ENCODE results near the gene FFAR3. TPM values are rescaled to one million over a fixed set of nuclear protein-coding genes. Genes with fewer than 3 reads are reported as not detected.
"Not testable (repeated sequence)": the region's sequence is repeated elsewhere in the genome, so short reads cannot be mapped to it uniquely, and the experiment has no call there.

The FFAR3 gene
- total RNA-seq, 1 experiment from 2014 or later = not detected

DNA sequence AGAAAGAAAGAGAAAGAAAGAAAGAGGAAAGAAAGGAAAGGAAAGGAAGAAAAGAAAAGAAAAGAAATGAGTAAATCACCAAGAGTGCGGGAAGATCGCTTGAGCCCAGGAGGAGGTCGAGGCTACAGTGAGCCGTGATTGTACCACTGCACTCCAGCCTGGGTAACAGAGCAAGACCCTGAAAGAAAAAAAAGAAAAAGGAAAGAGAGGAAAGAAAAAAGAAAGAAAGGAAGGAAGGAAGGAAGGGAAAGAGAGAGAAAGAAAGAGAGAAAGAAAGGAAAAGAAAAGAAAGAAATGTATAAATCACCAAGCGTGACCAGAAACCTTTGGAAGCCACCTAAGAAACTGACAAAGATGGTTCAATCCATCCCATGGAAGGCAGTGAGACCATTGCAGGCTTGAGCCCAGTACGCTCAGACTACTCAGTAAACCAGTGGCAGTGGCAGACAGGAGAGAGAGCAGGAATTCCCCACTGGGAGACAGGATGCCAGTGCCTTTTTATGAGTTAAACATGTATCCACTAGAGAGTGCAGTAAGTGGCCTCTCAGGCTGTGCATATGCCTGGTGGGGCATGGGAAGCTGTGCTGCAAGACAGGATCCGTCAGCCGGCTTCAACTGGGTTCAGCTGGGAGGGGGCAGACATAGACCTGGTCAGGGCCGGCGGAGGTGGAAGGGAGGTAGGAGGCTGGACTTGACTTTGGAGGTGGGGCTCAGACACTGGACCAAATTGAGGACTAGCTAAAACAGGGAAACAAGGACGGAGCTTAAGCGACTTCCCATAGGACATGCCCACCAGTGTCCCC is 17.4 kb downstream of the FFAR3 start:
- DNase-seq (ENCODE audit: low read depth) = no peak

- no peak for DNase-seq (ENCODE audit: low read depth)
Measured at GRCh38 chr19:35377656-35378055, 19.4 kb downstream of the FFAR3 start.

- DNase-seq (ENCODE audit: low read depth) = no peak
Measured at GRCh38 chr19:35378356-35378755, 20.1 kb downstream of the FFAR3 start.

DNA sequence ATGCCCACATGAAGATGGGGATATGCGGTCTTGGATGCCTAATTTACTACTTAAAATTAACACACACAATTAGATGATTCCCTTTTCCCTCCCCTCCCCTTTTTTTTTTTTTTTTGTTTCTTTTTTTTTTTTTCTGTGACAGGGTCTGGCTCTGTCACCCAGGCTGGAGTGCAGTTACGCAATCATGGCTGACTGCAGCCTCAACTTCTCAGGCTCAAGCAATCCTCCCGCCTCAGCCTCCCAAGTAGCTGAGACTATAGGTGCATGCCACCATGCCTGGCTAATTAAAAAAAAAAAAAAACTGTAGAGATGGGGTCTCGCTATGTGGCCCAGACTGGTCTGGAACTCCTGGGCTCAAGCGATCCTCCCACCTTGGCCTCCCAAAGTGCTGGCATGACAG is 21.3 kb downstream of the FFAR3 start:
- DNase-seq (ENCODE audit: low read depth) = not testable (repeated sequence)

GRCh38 chr19:35379992-35380391 is 21.7 kb downstream of the FFAR3 start:
- DNase-seq (ENCODE audit: low read depth) = no peak

- no peak for DNase-seq (ENCODE audit: low read depth)
Measured at GRCh38 chr19:35380450-35381124, 22.3 kb downstream of the FFAR3 start.

- DNase-seq (ENCODE audit: low read depth) = no peak
Measured at GRCh38 chr19:35381318-35381717, 23.1 kb downstream of the FFAR3 start.

- DNase-seq (ENCODE audit: low read depth) = no peak
Measured at GRCh38 chr19:35381926-35382325, 23.7 kb downstream of the FFAR3 start.

GRCh38 chr19:35383536-35383935 is 25.3 kb downstream of the FFAR3 start:
- DNase-seq (ENCODE audit: low read depth) = no peak

DNA sequence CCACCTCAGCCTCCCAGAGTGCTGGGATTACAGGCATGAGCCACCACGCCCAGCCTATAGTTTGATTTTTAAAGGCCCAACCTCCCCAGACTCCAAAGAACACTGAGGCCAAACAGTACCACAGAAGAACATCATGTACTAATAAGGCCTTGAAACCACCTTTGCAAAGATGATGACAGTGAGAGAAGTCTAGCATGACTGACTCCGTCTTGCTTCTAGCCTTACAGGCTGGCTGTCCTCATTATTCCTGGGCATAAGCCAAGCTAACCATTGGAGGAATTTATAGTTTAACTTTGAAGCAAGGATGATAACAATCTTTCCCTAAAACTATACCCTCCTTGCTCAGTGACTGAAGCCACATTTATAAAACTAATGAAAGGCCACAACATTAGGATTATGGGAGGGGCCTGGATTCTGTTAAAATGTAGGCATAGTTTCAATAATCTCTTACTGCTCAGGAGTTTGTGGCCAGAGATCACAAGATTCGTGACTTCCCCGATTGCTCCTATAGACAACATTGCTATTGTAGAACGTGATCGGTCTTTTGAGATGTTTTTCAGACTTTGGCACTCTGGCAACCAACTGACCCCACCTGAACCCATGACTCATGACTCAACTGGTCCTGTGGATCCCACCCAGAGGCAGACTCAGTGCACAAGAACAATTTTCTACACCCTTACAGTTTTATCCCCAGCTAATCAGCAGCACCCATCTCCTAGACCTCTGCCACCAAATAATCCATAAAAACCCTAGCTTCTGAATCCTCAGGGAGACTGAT is 30.2 kb downstream of the FFAR3 start:
- no peak for DNase-seq (ENCODE audit: low read depth)

DNA sequence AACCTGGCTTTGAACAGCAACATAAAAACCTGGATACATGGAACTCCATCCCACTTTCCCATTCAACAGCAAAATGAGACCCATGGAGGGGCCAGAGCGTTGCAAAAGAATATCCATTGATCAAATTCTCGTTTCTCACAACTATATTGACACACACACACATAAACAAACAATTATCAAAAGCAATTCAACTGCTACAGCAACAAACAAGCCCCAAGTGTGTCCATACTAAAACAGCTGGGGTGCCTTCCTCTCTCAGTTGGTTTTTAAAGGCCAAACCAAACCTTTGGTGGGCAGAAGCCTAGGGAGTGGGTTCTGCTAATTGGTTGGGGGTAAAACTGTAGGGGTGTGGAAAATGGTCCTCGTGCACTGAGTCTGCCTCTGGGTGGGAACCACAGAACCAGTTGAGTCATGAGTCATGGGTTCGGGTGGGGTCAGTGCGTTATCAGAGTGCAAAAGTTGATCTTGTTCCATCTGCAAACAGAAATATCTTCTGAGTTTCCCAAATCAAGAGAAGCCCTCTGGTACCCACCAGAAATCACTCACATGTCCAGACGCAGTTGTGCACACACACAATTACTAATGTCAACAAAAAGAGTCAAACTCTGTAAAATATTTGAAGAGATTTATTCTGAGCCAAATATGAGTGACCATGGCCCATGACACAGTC is 31.1 kb downstream of the FFAR3 start:
- no peak for DNase-seq (ENCODE audit: low read depth)

- DNase-seq (ENCODE audit: low read depth) = no peak
Measured at GRCh38 chr19:35392742-35393715, 34.8 kb downstream of the FFAR3 start.

GRCh38 chr19:35395382-35396199 is 37.3 kb downstream of the FFAR3 start:
- peak; percentile 48 for DNase-seq (ENCODE audit: low read depth)

- no peak for DNase-seq (ENCODE audit: low read depth)
Measured at GRCh38 chr19:35396240-35396885, 38.1 kb downstream of the FFAR3 start.

DNA sequence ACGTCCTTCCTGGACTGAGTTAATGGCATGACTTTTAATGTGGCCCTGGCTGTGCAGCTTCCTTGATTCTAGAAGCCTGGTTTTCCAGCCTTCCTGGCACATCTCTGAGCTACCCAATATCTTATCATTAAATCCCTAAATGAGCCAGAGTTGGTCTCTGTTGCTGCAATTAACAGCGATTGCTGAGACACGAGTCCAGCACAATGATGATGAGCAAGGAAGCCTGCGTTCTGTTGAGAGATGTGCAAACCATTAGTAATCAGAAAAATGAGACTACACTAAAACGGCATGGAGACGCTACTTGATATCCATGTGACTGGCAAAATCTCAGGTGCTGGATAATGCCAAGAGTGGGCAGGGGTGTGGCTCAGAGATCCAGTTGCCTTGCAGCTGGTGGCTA is 38.8 kb downstream of the FFAR3 start:
- DNase-seq (ENCODE audit: low read depth) = no peak

- no peak for DNase-seq (ENCODE audit: low read depth)
Measured at GRCh38 chr19:35398570-35398969, 40.3 kb downstream of the FFAR3 start.

DNA sequence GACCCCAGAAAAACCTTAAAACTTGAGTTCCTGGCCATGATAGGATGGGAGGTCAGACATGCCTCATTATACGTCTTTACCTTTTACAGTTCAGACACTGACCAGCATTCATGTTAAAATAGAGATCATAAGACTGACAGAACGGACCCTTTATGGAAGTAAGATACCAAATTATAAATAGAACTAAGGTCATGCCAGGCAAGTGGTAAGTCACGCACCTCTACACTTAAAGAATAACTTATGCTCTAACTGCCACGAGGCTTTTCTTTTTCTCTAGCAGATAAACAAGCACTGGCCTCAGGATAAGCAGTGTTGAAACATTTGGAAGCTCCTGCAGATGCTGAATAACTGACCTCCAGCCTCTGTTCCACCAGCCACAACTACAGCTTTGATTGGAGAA is 41.0 kb downstream of the FFAR3 start:
- DNase-seq (ENCODE audit: low read depth) = no peak

GRCh38 chr19:35399948-35400772 is 41.9 kb downstream of the FFAR3 start:
- DNase-seq (ENCODE audit: low read depth) = no peak

DNA sequence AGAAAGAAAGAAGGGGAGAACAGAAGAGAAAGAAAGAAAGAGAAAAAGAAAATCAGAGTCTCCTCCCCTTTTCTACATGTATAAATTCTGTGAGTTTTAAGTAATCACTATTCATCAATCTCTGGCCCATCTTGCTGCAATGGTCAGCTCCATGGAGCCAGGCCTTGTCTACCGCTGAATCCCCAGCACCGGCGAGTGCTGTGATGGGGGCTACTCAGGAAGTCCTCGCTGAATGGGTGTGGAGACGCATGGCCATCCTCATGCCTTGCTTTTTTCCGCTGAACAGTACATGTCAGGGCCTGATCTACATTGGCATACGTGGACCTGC is 42.5 kb downstream of the FFAR3 start:
- DNase-seq (ENCODE audit: low read depth) = no peak
